Measurements from ENCODE around the gene C19orf67.
A peak's percentile ranks its signal among the peaks of the same experiment; 100 is the strongest.

C19orf67 gene

DNA sequence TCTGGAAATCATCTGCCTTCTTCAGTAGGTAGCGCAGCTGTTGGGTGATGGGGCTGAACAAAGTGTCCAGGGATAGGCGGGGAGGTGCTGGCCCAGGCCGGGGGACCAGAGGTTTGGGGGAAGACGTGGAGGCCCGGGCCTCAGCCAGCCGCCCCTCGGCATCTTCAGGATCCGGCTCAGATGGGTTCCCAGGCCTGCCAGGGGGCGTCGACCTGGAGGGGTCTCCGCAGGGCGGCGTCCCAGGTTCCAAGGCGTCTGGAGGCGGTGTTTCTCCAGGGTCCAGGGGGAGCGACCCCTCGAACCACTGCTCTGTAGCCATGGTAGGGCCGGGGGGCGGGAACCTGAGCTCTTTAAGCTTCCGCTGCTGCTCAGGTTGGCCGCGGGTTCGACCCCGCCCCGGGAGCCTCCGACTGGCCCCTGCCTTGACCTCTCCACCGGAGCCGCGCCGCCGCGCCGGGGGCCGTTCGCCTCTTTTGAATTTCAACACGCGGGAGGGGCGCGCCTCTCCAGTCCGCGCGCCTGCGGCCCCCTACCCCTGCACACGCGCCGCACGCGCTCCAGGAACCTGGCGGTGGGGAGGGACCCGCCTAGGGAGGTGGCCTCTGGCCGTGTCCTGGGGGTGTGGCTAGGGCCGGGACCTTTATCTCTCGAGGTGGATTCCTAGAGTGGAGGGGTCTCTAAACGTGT is at the start of gene C19orf67:
TSS of gene C19orf67 (minus strand) at position 475 of the 687 bp plus-strand sequence. CDS start at position 319, 156 bp downstream.
- no peak for DNase-seq

DNA sequence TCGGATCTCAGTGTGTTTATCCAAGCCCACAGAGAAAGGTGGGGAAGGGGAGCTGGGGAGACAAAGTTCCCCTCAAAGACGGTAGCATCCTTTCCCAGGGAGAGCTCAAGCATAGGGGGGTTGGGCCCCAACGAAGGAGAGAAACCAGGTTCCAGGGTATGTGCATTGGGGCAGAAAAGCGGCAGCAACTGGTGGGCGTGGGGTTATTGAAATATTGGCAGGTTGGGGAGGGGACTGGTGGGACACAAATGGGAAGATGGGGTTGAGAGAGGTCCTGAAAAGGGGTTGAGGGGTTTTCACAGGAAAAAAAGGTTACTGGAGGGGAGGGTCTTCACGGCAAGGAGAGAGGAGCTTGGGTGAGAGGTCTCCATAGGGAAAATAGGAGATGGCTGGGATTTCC is 49.8 kb upstream of the C19orf67 start:
- no peak for DNase-seq

DNA sequence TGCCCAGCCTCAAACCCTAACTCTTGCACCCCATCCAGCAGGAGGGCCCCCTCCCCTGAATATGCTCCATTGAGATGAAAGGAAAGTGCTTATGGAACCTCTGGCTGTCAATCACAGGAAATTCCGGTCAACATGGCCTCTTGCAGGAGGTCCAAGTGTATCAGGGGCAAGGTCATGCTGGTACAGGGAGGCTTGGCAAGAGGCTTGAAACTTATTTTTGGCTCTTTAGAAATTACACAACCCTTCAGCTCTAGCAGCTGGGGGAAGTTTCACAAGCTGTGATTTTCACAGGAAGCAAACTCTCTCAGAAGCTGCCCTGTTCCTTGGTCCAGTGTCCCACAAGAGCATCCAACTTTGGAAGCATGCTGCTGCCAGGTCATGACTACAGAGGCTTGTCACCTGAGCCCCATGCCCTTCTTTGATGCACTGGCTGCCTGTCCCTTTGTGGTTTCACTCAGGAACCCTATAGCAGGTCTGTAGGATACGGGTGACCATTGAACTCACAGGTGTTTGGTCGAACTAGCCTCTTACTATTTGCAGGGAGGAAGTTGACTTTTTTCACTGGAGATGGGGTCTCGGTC is 42.4 kb upstream of the C19orf67 start:
- no peak for DNase-seq

GRCh38 chr19:14127176-14127575 is 41.6 kb upstream of the C19orf67 start:
- no peak for DNase-seq

- DNase-seq, result no peak
These were observed 37.3 kb upstream of the C19orf67 start for GRCh38 chr19:14122924-14123323.

DNA sequence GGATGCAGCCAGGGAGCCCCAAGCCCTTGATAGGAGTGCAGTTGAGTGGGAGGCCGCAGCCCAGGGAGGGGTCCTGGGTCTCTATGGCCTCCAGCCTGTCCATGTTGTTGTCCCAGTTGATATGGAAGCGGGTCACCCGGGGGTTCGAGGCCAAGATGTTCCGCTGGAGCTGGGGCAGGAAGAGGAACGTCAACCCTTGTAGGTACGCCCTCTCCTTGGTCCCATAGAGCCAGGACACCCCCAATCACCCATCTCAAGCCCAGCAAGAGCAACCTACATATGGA is 34.9 kb upstream of the C19orf67 start:
- no peak for DNase-seq

DNA sequence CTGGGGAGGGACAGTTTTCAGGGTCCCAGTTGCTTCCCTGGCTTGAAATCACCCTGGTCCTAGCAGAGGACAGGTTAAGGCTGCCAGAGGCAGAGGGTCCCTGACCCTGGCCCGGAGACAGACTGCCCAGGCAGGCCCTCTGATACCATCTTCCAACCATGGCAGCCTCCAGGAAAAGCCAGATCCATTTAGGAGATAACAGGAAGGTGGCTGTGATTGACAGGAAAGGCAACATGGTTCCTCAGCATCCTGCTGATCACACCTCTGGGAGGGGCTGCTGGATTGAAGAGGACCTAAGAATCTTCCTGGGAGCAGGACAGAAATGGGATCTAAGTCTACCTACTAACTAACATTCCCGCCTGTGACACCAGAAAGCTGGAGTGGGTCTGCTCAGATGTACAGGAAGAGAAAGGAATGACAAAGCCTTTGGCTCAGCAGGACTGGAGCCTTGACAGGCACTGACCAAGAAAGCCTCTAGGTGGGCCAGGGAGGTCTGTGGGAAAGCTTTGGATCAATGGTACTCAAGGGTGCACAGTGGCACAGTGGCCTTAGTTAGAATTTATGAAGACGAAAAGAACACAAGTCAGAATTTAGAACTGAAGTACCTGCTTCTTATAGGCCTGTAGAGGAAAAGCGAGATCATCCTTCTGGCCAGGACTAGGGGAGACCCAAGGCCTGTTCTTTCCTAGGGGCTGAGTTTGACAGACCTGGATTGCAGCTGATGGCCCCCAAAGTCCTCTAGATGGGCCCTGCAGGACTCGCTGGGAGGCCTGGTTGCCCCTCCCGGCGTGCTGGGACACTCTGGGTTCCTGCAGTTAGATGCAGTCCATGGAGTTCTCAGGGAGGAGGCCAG is 34.3 kb upstream of the C19orf67 start:
- no peak for DNase-seq

DNA sequence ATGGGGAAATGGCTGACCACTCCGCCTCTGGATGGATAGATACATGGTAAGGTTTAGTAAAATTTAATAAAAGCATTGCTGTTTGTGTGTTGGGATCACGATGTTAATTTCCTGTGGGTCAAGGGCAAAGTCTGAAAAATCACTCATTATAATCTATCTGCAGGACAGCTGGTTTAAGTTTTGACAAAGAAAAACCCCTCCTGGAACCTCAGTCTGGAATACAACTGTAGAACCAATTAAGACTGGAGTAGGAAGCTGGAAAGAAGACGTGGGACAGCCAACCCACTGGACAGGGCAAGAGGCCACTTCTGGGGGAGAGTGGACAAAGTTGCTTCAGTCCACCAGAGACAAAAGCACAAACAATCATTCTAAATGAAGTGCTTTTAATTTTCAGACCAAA is 33.6 kb upstream of the C19orf67 start:
- DNase-seq, result no peak

DNA sequence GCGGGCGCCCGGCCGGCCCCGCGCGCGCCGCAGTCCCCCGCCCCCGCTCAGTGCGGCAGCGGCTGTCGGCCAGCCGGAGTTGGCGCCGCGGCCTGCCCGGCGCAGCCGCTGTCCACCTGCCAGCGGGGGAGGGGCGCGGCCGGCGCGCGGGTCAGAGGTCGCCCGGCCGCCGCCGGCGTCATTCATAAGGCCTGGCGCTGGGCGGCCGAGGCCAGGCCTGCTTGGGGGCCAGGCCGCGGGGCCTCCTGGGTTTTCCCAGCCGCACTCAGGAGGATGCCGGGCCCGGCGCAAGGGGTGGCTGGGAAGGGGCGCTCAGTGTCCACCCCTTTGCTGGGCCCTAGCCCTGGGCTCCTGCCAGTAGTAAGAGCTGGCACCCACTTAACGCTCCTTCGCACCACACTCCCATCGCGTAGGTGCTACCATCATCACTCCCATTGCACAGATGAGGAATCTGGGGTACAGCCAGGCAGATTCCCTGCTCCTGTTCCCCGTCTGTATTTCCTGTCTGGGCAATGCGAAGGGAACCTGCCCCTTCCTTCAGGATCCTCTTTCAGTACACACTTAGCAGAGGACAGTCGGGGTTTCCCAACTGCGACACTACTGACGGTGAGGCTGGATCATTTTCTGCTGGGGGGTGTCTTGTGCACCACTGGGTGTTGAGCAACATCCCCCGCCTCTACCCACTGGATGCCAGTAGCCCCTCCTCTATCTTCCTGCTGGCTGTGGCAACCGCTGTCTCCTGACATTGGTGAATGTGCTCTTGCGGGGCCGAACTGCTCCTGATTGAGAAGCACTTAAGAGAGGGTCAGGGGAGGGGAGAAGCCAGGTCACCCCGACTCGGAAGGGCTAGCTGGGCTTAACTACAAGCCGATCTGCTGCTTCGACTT is 32.8 kb upstream of the C19orf67 start:
- peak; percentile 39 for DNase-seq

- DNase-seq, result peak; percentile 97
These were observed 32.1 kb upstream of the C19orf67 start, which contains the start of gene PRKACA for GRCh38 chr19:14117668-14118164. Gene PRKACA (minus strand): TSS chr19:14117762. CDS start chr19:14117547, 215 bp downstream.

GRCh38 chr19:14116918-14117578 is 31.5 kb upstream of the C19orf67 start:
- no peak for DNase-seq

GRCh38 chr19:14116525-14116917 is 30.9 kb upstream of the C19orf67 start:
- no peak for DNase-seq

DNA sequence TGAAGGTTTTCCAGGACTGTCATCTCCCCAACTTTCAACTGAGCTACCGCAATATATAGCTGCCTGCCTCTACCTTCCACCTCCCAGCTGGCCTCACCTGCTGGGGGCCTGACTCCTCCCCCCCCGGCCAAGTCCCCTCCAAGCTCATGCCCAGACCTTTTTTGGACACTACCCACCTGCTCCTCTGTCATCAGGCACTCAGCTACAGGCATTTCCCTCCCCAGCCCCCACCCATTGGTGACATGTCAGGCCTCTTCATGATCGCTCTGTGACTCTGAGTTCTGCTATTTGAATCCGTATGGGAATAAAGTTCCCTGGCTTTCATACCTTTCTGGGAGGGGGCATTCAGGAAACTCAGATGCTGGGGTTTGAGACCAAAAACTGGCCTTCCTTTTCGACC is 30.2 kb upstream of the C19orf67 start:
- no peak for DNase-seq

- DNase-seq, result no peak
These were observed 29.3 kb upstream of the C19orf67 start for GRCh38 chr19:14114854-14115253.

GRCh38 chr19:14114439-14114838 is 28.9 kb upstream of the C19orf67 start:
- DNase-seq, result no peak

DNA sequence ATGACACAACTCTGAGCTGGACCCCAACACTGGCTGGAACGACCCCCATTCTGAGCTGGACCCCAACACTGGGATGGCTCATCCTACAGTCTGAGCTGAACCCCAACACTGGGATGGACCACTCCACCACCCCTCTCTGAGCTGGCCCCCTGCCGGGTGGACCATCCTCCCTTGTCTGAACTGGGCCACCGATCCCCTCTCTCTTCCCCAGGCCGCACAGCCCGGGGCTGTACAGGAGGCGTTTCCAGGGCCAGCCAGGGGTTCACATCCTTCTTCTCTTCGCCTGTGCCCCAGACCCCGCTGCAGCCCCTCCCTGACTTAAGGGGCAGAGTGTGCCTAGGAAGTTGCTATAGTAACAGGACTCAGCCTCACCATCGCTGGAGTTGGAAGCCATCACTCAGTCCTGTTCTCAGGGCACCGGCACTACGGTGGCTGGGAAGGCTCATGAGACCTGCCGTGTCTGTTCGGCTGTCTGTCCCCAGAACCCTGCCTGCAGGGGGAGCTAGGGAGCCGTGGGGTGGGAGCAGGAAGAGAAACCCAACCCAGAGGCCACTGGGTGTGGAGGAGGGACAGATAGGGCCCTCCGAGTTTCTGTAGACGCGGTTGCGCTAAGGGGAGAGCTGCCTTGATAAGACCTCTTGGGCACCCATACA is 28.3 kb upstream of the C19orf67 start:
- peak; percentile 13 for DNase-seq

- no peak for DNase-seq
These were observed 27.3 kb upstream of the C19orf67 start for GRCh38 chr19:14112809-14113385.

- DNase-seq, result no peak
These were observed 26.6 kb upstream of the C19orf67 start for GRCh38 chr19:14112051-14112808.

DNA sequence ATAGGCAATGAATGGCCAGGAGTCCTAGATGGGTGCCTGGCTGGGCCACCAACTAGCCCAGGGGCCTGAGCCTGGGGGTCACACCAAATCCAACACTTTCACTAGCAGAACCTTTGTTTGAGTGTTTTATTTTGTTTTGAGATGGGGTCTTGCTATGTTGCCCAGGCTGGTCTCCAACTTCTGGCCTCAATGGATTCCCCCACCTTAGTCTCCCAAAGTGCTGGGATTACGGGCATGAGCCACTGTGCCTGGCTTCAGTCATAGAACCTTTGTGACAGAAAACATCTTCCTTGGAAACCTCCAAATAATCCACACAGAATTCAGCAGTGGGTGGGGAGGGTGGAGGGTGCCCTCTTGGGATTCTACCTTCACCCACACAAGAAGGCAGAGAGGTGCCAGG is 25.9 kb upstream of the C19orf67 start:
- no peak for DNase-seq

- DNase-seq, result no peak
These were observed 25.1 kb upstream of the C19orf67 start for GRCh38 chr19:14110650-14111049.

All from NCI-H510A (cell line).